HL-60 (cell line): ENCODE measurements around the gene TFPT.

ENCODE experiments used
- CTCF ChIP-seq: IDR thresholded peaks from one replicate; pipeline ENCODE4 v1.5.1; 2011; ENCODE audit warnings: low read length, control low read depth, inconsistent platforms; ENCODE audit not compliant: insufficient read depth
- GABPA ChIP-seq: IDR thresholded peaks from 2 replicates; pipeline ENCODE4 v1.6.1; 2012; ENCODE audit warnings: low read depth
- POLR2AphosphoS5 ChIP-seq: IDR thresholded peaks from 2 replicates; pipeline ENCODE4 v1.6.1; 2012; ENCODE audit warnings: low read depth
- REST ChIP-seq: IDR thresholded peaks from 2 replicates; pipeline ENCODE4 v1.6.1; 2012; ENCODE audit warnings: low read depth; ENCODE audit not compliant: insufficient replicate concordance
- SPI1 ChIP-seq: IDR thresholded peaks from 2 replicates; pipeline ENCODE4 v1.6.1; 2012; ENCODE audit warnings: low read depth, mild to moderate bottlenecking, borderline replicate concordance

GRCh38 chr19:54162884-54163283 lies 47.4 kb upstream of the TFPT start:
- no peak for TF ChIP-seq CTCF
- TF ChIP-seq REST = no peak
- no peak for TF ChIP-seq POLR2AphosphoS5
- TF ChIP-seq SPI1 = no peak
- TF ChIP-seq GABPA = no peak
